ENCODE data around the gene RAB7A.
"Not testable (repeated sequence)": the region's sequence is repeated elsewhere in the genome, so short reads cannot be mapped to it uniquely, and the experiment has no call there.

RAB7A gene

GRCh38 chr3:128814519-128815317, 88.7 kb downstream of the RAB7A start:
- Histone ChIP-seq H3K9me3 (ENCODE audit: control insufficient read depth, insufficient read depth, low read length) (no peaks in the 10 kb centered on the region), H3K9ac (ENCODE audit: low read depth, low read length) (no peak overlapping the region), H3K4me3 (ENCODE audit: low read depth, low read length) (no peak overlapping the region), H3K36me3 (ENCODE audit: control insufficient read depth, insufficient read depth, low read length) (peaks cover 21% of the 10 kb centered on the region), H3K4me1 (ENCODE audit: control insufficient read depth, insufficient read depth, low read length) (no peaks in the 10 kb centered on the region), H3K27me3 (ENCODE audit: control insufficient read depth, insufficient read depth, low read length) (no peaks in the 10 kb centered on the region)

- Histone ChIP-seq H3K9me3 (ENCODE audit: control insufficient read depth, insufficient read depth, low read length) (no peaks in the 10 kb centered on the region), H3K27me3 (ENCODE audit: control insufficient read depth, insufficient read depth, low read length) (no peaks in the 10 kb centered on the region), H3K36me3 (ENCODE audit: control insufficient read depth, insufficient read depth, low read length) (peaks cover 18% of the 10 kb centered on the region), H3K4me1 (ENCODE audit: control insufficient read depth, insufficient read depth, low read length) (no peaks in the 10 kb centered on the region), H3K4me3 (ENCODE audit: low read depth, low read length) (no peak overlapping the region), H3K9ac (ENCODE audit: low read depth, low read length) (no peak overlapping the region)
Measured at GRCh38 chr3:128815318-128816064, 89.5 kb downstream of the RAB7A start.

DNA sequence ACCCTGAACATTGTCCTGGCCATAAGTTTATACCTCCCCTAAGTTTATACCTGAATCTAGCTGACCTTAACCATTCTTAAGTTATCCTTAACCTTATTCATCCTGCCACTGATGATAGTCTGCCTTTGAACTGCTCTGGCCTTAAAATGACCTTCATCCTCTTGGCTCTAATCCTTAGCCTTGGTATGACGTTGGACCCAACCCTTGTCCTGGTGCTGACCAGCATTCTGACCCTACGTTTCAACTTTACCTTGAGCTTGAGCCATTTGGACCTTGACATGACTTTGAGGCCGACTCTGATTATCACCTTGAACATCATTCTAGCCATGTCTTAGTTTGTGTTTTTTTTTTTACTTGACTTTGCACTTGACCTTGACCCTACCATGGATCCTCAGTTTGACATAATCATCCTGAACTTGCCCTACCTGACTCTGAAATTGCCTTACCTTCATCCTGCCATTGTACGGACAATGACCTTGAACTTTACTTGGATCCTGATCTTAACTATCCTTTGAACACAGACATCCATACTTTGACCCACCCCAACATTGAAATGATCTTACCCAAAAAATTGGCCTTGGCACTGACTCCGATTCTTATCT, 92.3 kb downstream of the RAB7A start:
- Histone ChIP-seq H3K36me3 (ENCODE audit: control insufficient read depth, insufficient read depth, low read length) (peaks cover 8% of the 10 kb centered on the region), H3K4me1 (ENCODE audit: control insufficient read depth, insufficient read depth, low read length) (no peaks in the 10 kb centered on the region), H3K27me3 (ENCODE audit: control insufficient read depth, insufficient read depth, low read length) (no peaks in the 10 kb centered on the region), H3K9me3 (ENCODE audit: control insufficient read depth, insufficient read depth, low read length) (no peaks in the 10 kb centered on the region), H3K9ac (ENCODE audit: low read depth, low read length) (no peak overlapping the region), H3K4me3 (ENCODE audit: low read depth, low read length) (no peak overlapping the region)

- no peaks in the 10 kb centered on the region for H3K9me3 ChIP-seq (ENCODE audit: control insufficient read depth, insufficient read depth, low read length)
- no peak overlapping the region for H3K4me3 ChIP-seq (ENCODE audit: low read depth, low read length)
- peaks cover 4% of the 10 kb centered on the region for H3K36me3 ChIP-seq (ENCODE audit: control insufficient read depth, insufficient read depth, low read length)
- H3K4me1 ChIP-seq (ENCODE audit: control insufficient read depth, insufficient read depth, low read length) = no peaks in the 10 kb centered on the region
- H3K27me3 ChIP-seq (ENCODE audit: control insufficient read depth, insufficient read depth, low read length) = no peaks in the 10 kb centered on the region
- no peak overlapping the region for H3K9ac ChIP-seq (ENCODE audit: low read depth, low read length)
Measured at GRCh38 chr3:128820252-128820839, 94.4 kb downstream of the RAB7A start.

GRCh38 chr3:128823008-128823407, 97.0 kb downstream of the RAB7A start:
- Histone ChIP-seq H3K4me3 (ENCODE audit: low read depth, low read length) (no peak overlapping the region), H3K27me3 (ENCODE audit: control insufficient read depth, insufficient read depth, low read length) (no peaks in the 10 kb centered on the region), H3K9me3 (ENCODE audit: control insufficient read depth, insufficient read depth, low read length) (no peaks in the 10 kb centered on the region), H3K9ac (ENCODE audit: low read depth, low read length) (no peak overlapping the region), H3K4me1 (ENCODE audit: control insufficient read depth, insufficient read depth, low read length) (no peaks in the 10 kb centered on the region), H3K36me3 (ENCODE audit: control insufficient read depth, insufficient read depth, low read length) (no peaks in the 10 kb centered on the region)

- Histone ChIP-seq H3K36me3 (ENCODE audit: control insufficient read depth, insufficient read depth, low read length) (no peaks in the 10 kb centered on the region), H3K9ac (ENCODE audit: low read depth, low read length) (no peak overlapping the region), H3K4me1 (ENCODE audit: control insufficient read depth, insufficient read depth, low read length) (no peaks in the 10 kb centered on the region), H3K9me3 (ENCODE audit: control insufficient read depth, insufficient read depth, low read length) (no peaks in the 10 kb centered on the region), H3K27me3 (ENCODE audit: control insufficient read depth, insufficient read depth, low read length) (no peaks in the 10 kb centered on the region), H3K4me3 (ENCODE audit: low read depth, low read length) (no peak overlapping the region)
Measured at GRCh38 chr3:128823631-128824030, 97.6 kb downstream of the RAB7A start.

DNA sequence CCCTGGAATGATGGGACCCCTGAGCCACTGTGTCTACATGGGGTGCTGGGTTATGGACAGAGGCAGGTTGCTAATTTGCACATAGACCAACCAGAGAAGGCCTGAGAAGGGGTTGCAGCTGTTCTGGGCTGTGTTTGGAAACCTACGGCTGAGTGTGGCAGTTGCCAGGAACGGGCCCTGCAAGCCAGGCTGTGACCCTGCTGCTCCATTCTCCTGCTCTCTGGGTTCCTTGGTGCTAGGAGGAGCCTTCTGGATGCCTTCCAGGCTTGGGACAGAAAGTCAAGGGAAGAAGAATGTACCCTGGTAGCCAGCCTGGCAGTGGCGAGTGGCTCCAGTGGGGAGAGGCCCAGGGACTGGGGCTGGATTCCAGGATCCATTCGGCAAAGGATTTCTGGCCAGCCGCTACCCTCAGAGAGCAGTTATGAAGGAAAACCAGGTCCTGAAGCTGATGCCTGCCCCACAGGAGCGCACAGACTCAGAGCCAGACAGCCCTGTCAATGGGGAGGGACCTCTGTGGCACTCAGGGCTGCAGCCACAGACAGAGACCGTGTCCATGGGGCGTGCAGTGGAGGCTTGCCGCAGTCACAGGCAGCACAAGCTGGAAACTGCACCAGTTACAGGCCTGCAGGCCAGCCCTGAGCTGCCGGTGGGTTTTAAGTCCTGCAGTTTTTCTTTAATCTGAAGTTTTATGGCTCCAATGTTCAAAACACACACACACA, 98.3 kb downstream of the RAB7A start:
- Histone ChIP-seq H3K4me3 (ENCODE audit: low read depth, low read length) (no peak overlapping the region), H3K9ac (ENCODE audit: low read depth, low read length) (no peak overlapping the region), H3K9me3 (ENCODE audit: control insufficient read depth, insufficient read depth, low read length) (no peaks in the 10 kb centered on the region), H3K27me3 (ENCODE audit: control insufficient read depth, insufficient read depth, low read length) (no peaks in the 10 kb centered on the region), H3K4me1 (ENCODE audit: control insufficient read depth, insufficient read depth, low read length) (no peaks in the 10 kb centered on the region), H3K36me3 (ENCODE audit: control insufficient read depth, insufficient read depth, low read length) (no peaks in the 10 kb centered on the region)

GRCh38 chr3:128825117-128825725, 99.2 kb downstream of the RAB7A start:
- no peak overlapping the region for H3K4me3 ChIP-seq (ENCODE audit: low read depth, low read length)
- no peaks in the 10 kb centered on the region for H3K4me1 ChIP-seq (ENCODE audit: control insufficient read depth, insufficient read depth, low read length)
- H3K27me3 ChIP-seq (ENCODE audit: control insufficient read depth, insufficient read depth, low read length) = no peaks in the 10 kb centered on the region
- no peaks in the 10 kb centered on the region for H3K9me3 ChIP-seq (ENCODE audit: control insufficient read depth, insufficient read depth, low read length)
- H3K9ac ChIP-seq (ENCODE audit: low read depth, low read length) = no peak overlapping the region
- no peaks in the 10 kb centered on the region for H3K36me3 ChIP-seq (ENCODE audit: control insufficient read depth, insufficient read depth, low read length)

- H3K4me3 ChIP-seq (ENCODE audit: low read depth, low read length); H3K4me1 ChIP-seq (ENCODE audit: control insufficient read depth, insufficient read depth, low read length); H3K27me3 ChIP-seq (ENCODE audit: control insufficient read depth, insufficient read depth, low read length); H3K36me3 ChIP-seq (ENCODE audit: control insufficient read depth, insufficient read depth, low read length); H3K9me3 ChIP-seq (ENCODE audit: control insufficient read depth, insufficient read depth, low read length); H3K9ac ChIP-seq (ENCODE audit: low read depth, low read length): not testable (repeated sequence)
Measured at GRCh38 chr3:128829087-128829486, 103.1 kb downstream of the RAB7A start.

GRCh38 chr3:128829925-128830625, 104.1 kb downstream of the RAB7A start:
- not testable (repeated sequence) for H3K36me3 ChIP-seq (ENCODE audit: control insufficient read depth, insufficient read depth, low read length); H3K9ac ChIP-seq (ENCODE audit: low read depth, low read length); H3K4me1 ChIP-seq (ENCODE audit: control insufficient read depth, insufficient read depth, low read length); H3K4me3 ChIP-seq (ENCODE audit: low read depth, low read length); H3K9me3 ChIP-seq (ENCODE audit: control insufficient read depth, insufficient read depth, low read length); H3K27me3 ChIP-seq (ENCODE audit: control insufficient read depth, insufficient read depth, low read length)

All from iPS-15b (cell line).